MM.1S (cell line): ENCODE measurements around the gene AEBP1.

Experiments used
- DNase-seq: peaks from one replicate; pipeline ENCODE4 v3.0.0-alpha.2; 2015
- H2AFZ ChIP-seq: fragments of 300-600 bp; sonication (generic); 2 replicates; pipeline ENCODE4 v1.6.0; 2016; ENCODE audit warnings: antibody characterized with exemption, low read length
- H3F3A ChIP-seq: fragments of 300-600 bp; sonication (generic); 2 replicates; pipeline ENCODE4 v1.6.1; 2016; ENCODE audit warnings: mild to moderate bottlenecking, antibody characterized with exemption, low read length, moderate library complexity, mixed read lengths; ENCODE audit not compliant: insufficient read depth
- H3K27ac ChIP-seq: fragments of 300-600 bp; sonication (generic); 2 replicates; pipeline ENCODE4 v1.5.1; 2016; ENCODE audit warnings: mild to moderate bottlenecking, low read length
- H3K27me3 ChIP-seq: fragments of 300-600 bp; sonication (generic); replicated peaks from 2 replicates; pipeline ENCODE4 v1.6.0; 2016; ENCODE audit warnings: low read length; ENCODE audit not compliant: insufficient read depth
- H3K36me3 ChIP-seq: fragments of 300-600 bp; sonication (generic); replicated peaks from 2 replicates; pipeline ENCODE4 v1.6.1; 2016; ENCODE audit warnings: mild to moderate bottlenecking, low read length, mixed read lengths; ENCODE audit not compliant: insufficient read depth
- H3K4me1 ChIP-seq: fragments of 300-600 bp; sonication (generic); 2 replicates; pipeline ENCODE4 v1.6.1; 2016; ENCODE audit warnings: low read length, mixed read lengths
- H3K4me2 ChIP-seq: fragments of 300-600 bp; sonication (generic); 2 replicates; pipeline ENCODE4 v1.6.0; 2016; ENCODE audit warnings: low read depth, low read length
- H3K4me3 ChIP-seq: fragments of 300-600 bp; sonication (generic); 2 replicates; pipeline ENCODE4 v1.5.1; 2016; ENCODE audit warnings: low read length, mixed read lengths
- H3K79me2 ChIP-seq: fragments of 300-600 bp; sonication (generic); 2 replicates; pipeline ENCODE4 v1.6.1; 2016; ENCODE audit warnings: mixed run types, low read length, mixed read lengths
- H3K9ac ChIP-seq: fragments of 300-600 bp; sonication (generic); 2 replicates; pipeline ENCODE4 v1.6.1; 2016; ENCODE audit warnings: low read length, mixed read lengths
- H3K9me2 ChIP-seq: fragments of 300-600 bp; sonication (generic); replicated peaks from 2 replicates; pipeline ENCODE4 v1.6.1; 2016; ENCODE audit warnings: mild to moderate bottlenecking, low read length, mixed read lengths; ENCODE audit not compliant: insufficient read depth
- H3K9me3 ChIP-seq: fragments of 300-600 bp; sonication (generic); replicated peaks from 2 replicates; pipeline ENCODE4 v1.6.1; 2016; ENCODE audit warnings: mild to moderate bottlenecking, low read length, mixed read lengths; ENCODE audit not compliant: insufficient read depth
- H4K20me1 ChIP-seq: fragments of 300-600 bp; sonication (generic); 2 replicates; pipeline ENCODE4 v1.6.1; 2016; ENCODE audit warnings: mild to moderate bottlenecking, low read length, moderate library complexity, mixed read lengths; ENCODE audit not compliant: insufficient read depth
- CTCF ChIP-seq: fragments of 300-600 bp; sonication (generic); IDR thresholded peaks from 2 replicates; pipeline ENCODE4 v1.5.1; 2016; ENCODE audit warnings: antibody characterized with exemption, low read length, mixed read lengths
- EZH2 ChIP-seq: fragments of 300-600 bp; sonication (generic); optimal IDR thresholded peaks from 2 replicates; pipeline ENCODE3; 2017; ENCODE audit warnings: low read depth, mild to moderate bottlenecking, antibody characterized with exemption, low read length, mixed read lengths
- EZH2phosphoT487 ChIP-seq: fragments of 300-600 bp; sonication (generic); IDR thresholded peaks from 2 replicates; pipeline ENCODE4 v1.6.1; 2018; ENCODE audit warnings: antibody characterized with exemption, low read length

Gene AEBP1

DNA sequence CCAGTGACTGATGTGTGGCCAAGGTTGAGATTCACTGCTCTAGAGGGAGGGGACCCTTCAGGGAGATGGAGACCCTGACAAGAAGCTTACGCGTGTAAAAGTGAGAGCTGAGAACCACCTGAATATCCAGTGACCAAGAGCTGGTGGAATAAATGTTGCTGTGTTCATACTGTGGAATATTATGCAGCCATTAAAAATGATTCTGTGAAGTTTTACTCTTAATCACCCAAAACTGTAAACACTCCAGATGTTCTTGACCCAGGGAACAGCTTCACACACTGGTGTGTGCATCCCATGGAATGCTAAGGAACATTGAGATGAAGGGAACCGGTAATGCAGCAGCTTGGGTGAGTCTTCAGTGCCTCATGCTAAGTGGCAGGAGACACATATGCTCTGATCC, 17.5 kb upstream of the AEBP1 start:
- Histone ChIP-seq H3K4me1 (no peaks in the 10 kb centered on the region), H3F3A (peaks cover 5% of the 10 kb centered on the region), H3K79me2 (no peaks in the 10 kb centered on the region), H3K9me2 (no peaks in the 10 kb centered on the region), H4K20me1 (no peaks in the 10 kb centered on the region), H3K36me3 (no peaks in the 10 kb centered on the region), H3K4me2 (no peak overlapping the region), H3K9ac (no peak overlapping the region), H2AFZ (no peak overlapping the region), H3K27me3 (0 out of 2 replicates have a peak, but pooled peaks cover 4% of the 10 kb centered on the region), H3K4me3 (no peak overlapping the region), H3K27ac (no peak overlapping the region), H3K9me3 (no peaks in the 10 kb centered on the region)
- no peak for DNase-seq
- no peak for TF ChIP-seq CTCF
- TF ChIP-seq EZH2, result no peak
- TF ChIP-seq EZH2phosphoT487, result no peak

- Histone ChIP-seq H4K20me1 (no peaks in the 10 kb centered on the region), H3F3A (no peaks in the 10 kb centered on the region), H3K9ac (no peak overlapping the region), H3K4me3 (no peak overlapping the region), H3K4me2 (no peak overlapping the region), H3K4me1 (no peaks in the 10 kb centered on the region), H3K27me3 (0 out of 2 replicates have a peak, but pooled peaks cover 2% of the 10 kb centered on the region), H3K9me2 (no peaks in the 10 kb centered on the region), H3K36me3 (no peaks in the 10 kb centered on the region), H3K27ac (no peak overlapping the region), H3K9me3 (no peaks in the 10 kb centered on the region), H2AFZ (no peak overlapping the region), H3K79me2 (no peaks in the 10 kb centered on the region)
- TF ChIP-seq EZH2 (no peak), EZH2phosphoT487 (no peak), CTCF (no peak)
- DNase-seq, result no peak
These were observed 16.0 kb upstream of the AEBP1 start for GRCh38 chr7:44087911-44088838.

GRCh38 chr7:44093102-44093641, 11.0 kb upstream of the AEBP1 start:
- Histone ChIP-seq H3K9me2 (no peaks in the 10 kb centered on the region), H4K20me1 (no peaks in the 10 kb centered on the region), H3K9me3 (no peaks in the 10 kb centered on the region), H3K9ac (no peak overlapping the region), H2AFZ (no peak overlapping the region), H3K4me2 (no peak overlapping the region), H3K4me3 (no peak overlapping the region), H3K27me3 (no peaks in the 10 kb centered on the region), H3K36me3 (no peaks in the 10 kb centered on the region), H3K27ac (no peak overlapping the region), H3K79me2 (no peaks in the 10 kb centered on the region), H3F3A (peaks cover 11% of the 10 kb centered on the region), H3K4me1 (peaks cover 24% of the 10 kb centered on the region)
- TF ChIP-seq EZH2 (no peak), CTCF (no peak), EZH2phosphoT487 (no peak)
- no peak for DNase-seq
